HG02642 (cell line): Measurements from ENCODE around the gene ULK3.

Experiments
- ATAC-seq: cut with Tn5 transposase; IDR thresholded peaks from one replicate; pipeline ENCODE4 v1.9.1; 2021; ENCODE audit warnings: mild to moderate bottlenecking; ENCODE audit not compliant: unreplicated experiment, poor library complexity

ULK3 gene

DNA sequence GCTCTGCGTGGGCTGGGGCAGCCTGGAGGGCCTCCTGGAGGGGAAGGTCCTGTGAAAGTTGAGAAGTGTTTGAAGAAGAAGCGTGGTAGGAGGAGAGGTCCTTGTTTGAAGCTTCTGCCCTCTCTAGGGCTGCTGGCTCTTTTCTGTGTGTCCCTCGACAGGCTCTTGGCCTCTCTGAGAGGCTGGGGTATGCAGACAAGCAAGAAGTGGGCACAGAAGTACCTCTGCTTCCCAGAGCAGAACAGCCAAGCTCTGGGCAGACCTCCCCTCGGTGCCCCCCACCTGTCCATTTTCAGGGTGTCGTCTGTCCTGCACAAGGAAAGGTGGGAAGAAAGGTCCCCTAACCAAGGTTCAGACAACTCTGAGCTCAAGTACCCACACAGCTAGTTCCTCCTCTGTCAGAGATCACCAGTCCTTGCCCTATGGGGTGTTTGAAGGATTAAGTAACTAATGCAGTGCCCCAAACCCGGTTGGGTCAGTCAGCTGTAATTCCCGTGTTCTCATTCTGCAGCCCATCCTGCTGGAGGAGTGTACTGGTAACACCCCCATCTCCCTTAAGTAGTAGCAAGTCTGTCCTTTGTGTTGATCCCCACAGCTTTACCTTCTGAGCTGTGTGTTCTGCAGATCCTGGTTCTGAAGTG, 54.8 kb downstream of the ULK3 start:
- no peak for ATAC-seq

DNA sequence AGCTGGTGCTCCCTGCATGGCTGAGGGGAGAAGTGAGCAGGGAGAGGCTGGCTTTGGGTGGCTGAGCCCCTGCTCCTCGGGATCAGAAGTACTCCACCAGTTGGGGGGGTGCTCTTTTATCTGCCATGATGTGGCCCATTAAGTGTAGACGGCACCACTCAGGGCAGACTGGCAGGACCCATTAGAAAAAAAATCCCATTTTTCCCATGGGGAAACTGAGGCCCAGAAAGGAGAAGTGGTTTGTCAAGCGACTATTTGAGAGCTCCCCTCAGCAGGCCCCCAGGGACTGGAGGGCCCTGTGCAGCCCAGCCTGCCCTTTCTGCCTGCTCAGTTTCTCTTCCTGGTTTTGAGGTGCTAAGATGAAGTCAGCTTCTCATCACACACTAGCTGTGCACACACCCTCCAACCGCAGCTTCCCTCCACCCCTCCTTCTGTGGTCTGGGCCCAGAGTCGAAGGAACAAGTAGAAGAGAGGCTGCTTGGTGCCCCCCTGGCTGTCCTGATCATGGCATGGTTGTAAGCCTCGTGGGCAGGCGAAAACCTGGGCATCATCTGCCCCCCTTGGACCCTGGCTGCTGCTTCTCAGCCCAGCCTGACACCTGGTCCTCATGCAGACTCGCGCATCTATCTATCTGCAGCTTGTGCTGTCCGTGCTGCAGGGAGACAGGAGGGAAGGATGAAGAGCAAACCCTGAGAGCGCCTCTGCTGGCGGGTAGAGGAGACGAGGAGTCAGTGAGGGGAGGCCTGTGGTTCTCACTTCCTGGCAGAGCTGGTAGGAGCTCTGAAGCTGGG, 55.5 kb downstream of the ULK3 start:
- ATAC-seq = peak; percentile 50

DNA sequence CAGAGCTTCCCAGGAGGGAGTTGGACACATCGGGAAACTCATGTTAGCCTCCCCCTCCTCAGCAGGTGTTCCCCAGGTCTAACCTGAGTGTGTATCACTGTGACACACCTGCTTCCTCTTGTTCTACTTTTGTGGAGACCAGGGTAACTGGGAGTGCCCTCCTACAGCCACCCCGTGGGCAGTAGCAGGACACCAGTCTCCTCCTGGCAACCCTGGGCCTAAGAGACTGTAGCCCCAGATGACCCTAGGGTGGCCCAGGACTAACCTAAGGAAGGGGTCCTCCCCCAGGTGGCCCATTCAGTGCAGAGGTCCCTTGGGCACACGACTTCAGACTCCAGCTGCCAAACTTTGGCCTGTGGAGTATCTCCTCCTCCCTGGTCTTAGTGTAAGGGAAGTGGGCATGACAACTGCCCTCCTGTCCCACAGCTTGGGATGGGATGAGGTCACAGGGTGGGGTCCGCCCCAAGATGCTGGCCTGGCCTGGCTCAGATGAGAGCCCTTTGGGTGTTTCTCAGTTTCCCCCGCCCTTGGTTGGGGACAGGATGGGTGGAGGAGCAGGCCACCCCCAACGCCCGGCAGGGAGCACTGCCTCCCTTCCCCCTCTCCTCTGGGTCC, 56.3 kb downstream of the ULK3 start:
- ATAC-seq = no peak
